Astrocyte of the spinal cord (primary cell): ENCODE results near the gene SLAIN1.

Experiments
- DNase-seq: peaks from one replicate; pipeline ENCODE4 v3.0.0; 2011; ENCODE audit warnings: low read depth, low spot score
- H3K4me3 ChIP-seq: 2 replicates; pipeline ENCODE4 v1.5.1; 2011; ENCODE audit warnings: low read depth, mild to moderate bottlenecking, low read length, moderate library complexity
- CTCF ChIP-seq: IDR thresholded peaks from 2 replicates; pipeline ENCODE4 v1.5.1; 2012; ENCODE audit warnings: low read depth, mild to moderate bottlenecking, low read length, inconsistent platforms
- in situ Hi-C: cut with HindIII; loops from 2 replicates; pipeline ENCODE4 v1.10.0; 2017; ENCODE audit warnings: low sequenced_read_pairs

Gene SLAIN1

GRCh38 chr13:77745784-77746183, 48.3 kb downstream of the SLAIN1 start:
- no peak overlapping the region for H3K4me3 ChIP-seq
- TF ChIP-seq CTCF = no peak
- in situ Hi-C loops = no loop called here
- DNase-seq = no peak

- no peak for TF ChIP-seq CTCF
- in situ Hi-C loops = no loop called here
- no peak overlapping the region for H3K4me3 ChIP-seq
- DNase-seq = peak; percentile 18
Measured at GRCh38 chr13:77749344-77749880, 51.9 kb downstream of the SLAIN1 start.

GRCh38 chr13:77751513-77752456, 54.3 kb downstream of the SLAIN1 start:
- DNase-seq = peak; percentile 62
- no peak overlapping the region for H3K4me3 ChIP-seq
- peak; percentile 84 for TF ChIP-seq CTCF
- in situ Hi-C loops = no loop called here

DNA sequence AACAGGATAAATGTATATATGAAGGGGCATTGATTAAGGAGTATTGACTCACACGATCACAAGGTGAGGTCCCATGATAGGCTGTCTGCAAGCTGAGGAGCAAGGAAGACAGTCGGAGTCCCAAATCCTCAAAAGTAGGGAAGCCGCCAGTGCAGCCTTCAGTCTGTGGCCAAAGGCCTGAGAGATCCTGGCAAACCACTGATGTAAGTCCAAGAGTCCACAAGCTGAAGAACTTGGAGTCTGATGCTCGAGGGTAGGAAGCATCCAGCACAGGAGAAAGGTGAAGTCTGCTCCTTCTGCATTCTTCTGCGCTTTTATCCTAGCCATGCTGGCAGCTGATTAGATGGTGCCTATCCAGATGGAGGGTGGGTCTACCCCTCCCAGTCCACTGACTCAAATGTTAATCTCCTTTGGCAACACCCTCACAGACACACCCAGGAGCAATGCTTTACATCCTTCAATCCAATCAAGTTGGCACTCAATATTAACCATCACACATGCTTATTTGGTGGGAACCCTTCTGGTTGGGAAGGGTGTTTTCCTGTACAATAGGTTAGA, 55.1 kb downstream of the SLAIN1 start:
- in situ Hi-C loops = no loop called here
- TF ChIP-seq CTCF = no peak
- DNase-seq = no peak
- no peak overlapping the region for H3K4me3 ChIP-seq

DNA sequence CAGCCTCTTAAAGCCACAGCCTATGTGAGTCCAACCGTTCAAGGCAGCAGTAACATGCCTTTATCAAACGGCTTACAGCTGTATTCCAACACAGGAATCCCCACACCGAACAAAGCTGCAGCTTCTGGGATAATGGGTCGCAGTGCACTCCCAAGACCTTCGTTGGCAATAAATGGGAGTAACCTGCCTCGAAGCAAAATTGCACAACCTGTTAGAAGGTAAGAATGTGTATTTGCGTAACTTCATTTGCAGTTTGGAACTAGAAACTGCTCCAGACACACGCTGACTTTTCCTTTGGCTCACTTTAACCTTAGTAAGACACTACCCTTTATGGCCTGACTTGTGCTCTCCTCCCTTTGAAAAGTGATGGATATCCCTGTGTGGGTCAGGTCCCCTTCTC, 63.4 kb downstream of the SLAIN1 start:
- TF ChIP-seq CTCF = no peak
- DNase-seq = no peak
- in situ Hi-C loops = no loop called here
- no peak overlapping the region for H3K4me3 ChIP-seq

DNA sequence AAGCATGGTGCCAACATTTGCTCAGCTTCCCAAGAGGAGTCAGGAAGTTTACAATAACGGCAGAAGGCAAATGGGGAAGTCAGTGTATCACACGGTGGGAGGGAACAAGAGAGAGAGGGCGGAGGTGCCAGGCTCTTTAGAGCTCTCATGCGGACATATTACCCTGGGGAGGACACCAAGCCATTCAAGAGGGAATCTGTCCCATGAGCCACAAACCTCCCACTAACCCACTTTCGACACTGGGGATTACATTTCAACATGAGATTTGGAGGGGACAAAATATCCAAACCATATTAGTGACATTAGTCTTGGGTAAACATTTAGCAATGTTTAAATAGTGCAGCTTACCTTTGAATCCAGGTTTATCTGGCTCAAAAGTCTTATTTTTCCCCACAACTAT, 69.9 kb downstream of the SLAIN1 start:
- TF ChIP-seq CTCF = no peak
- in situ Hi-C loops = no loop called here
- H3K4me3 ChIP-seq = no peak overlapping the region
- DNase-seq = no peak
